ENCODE data around the gene INIP.
A peak's percentile ranks its signal among the peaks of the same experiment; 100 is the strongest.
"Not testable (repeated sequence)": the region's sequence is repeated elsewhere in the genome, so short reads cannot be mapped to it uniquely, and the experiment has no call there.

Gene INIP

GRCh38 chr9:112734892-112735291, 17.0 kb upstream of the INIP start:
- no peak for DNase-seq

GRCh38 chr9:112731971-112732370, 14.1 kb upstream of the INIP start:
- DNase-seq = no peak

- DNase-seq = no peak
These were observed 10.5 kb upstream of the INIP start for GRCh38 chr9:112728401-112728800.

- DNase-seq = no peak
These were observed 8.5 kb upstream of the INIP start for GRCh38 chr9:112726428-112726827.

GRCh38 chr9:112725961-112726360, 8.0 kb upstream of the INIP start:
- no peak for DNase-seq

GRCh38 chr9:112722749-112723148, 4.8 kb upstream of the INIP start:
- DNase-seq = not testable (repeated sequence)

GRCh38 chr9:112720113-112720780, 2.3 kb upstream of the INIP start:
- no peak for DNase-seq

- no peak for DNase-seq
These were observed 1.8 kb upstream of the INIP start for GRCh38 chr9:112719696-112720095.

GRCh38 chr9:112719241-112719691, 1.3 kb upstream of the INIP start:
- DNase-seq = peak; percentile 47 to 90

- no peak for DNase-seq
These were observed 5.2 kb downstream of the INIP start for GRCh38 chr9:112712678-112713077.

- peak; percentile 5 to 45 for DNase-seq
These were observed 6.7 kb downstream of the INIP start for GRCh38 chr9:112711050-112711689.

GRCh38 chr9:112705768-112706427, 12.0 kb downstream of the INIP start:
- peak; percentile 61 to 81 for DNase-seq

- DNase-seq = no peak
These were observed 14.6 kb downstream of the INIP start for GRCh38 chr9:112703304-112703703.

- no peak for DNase-seq
These were observed 17.8 kb downstream of the INIP start for GRCh38 chr9:112700085-112700484.

GRCh38 chr9:112699230-112699629, 18.7 kb downstream of the INIP start:
- no peak for DNase-seq

GRCh38 chr9:112696461-112696860, 21.5 kb downstream of the INIP start:
- DNase-seq = no peak

GRCh38 chr9:112694706-112695555, 23.0 kb downstream of the INIP start:
- DNase-seq = no peak

GRCh38 chr9:112689161-112689740, 28.7 kb downstream of the INIP start:
- no peak for DNase-seq

GRCh38 chr9:112680731-112681402, 37.0 kb downstream of the INIP start:
- no peak for DNase-seq

- DNase-seq = no peak
These were observed 40.9 kb downstream of the INIP start for GRCh38 chr9:112677040-112677439.

GRCh38 chr9:112673221-112673620, 44.7 kb downstream of the INIP start:
- not testable (repeated sequence) for DNase-seq

- no peak for DNase-seq
These were observed 46.8 kb downstream of the INIP start for GRCh38 chr9:112670991-112671625.
